Ectodermal cell (in vitro differentiated cells): Measurements from ENCODE around the gene VKORC1.

ENCODE experiments used
- H3K27ac ChIP-seq: 2 replicates; pipeline ENCODE4 v1.7.0; 2013; ENCODE audit warnings: mild to moderate bottlenecking, low read depth, low read length; ENCODE audit not compliant: insufficient read depth, poor library complexity, severe bottlenecking
- H3K27me3 ChIP-seq: 2 replicates; pipeline ENCODE4 v1.7.0; 2013; ENCODE audit warnings: mild to moderate bottlenecking, low read length; ENCODE audit not compliant: insufficient read depth, control insufficient read depth, poor library complexity, severe bottlenecking
- H3K36me3 ChIP-seq: one replicate; pipeline ENCODE4 v1.7.0; 2013; ENCODE audit warnings: low read length; ENCODE audit not compliant: control insufficient read depth, insufficient read depth
- H3K4me1 ChIP-seq: one replicate; pipeline ENCODE4 v1.7.0; 2013; ENCODE audit warnings: low read length; ENCODE audit not compliant: control insufficient read depth, insufficient read depth
- H3K4me3 ChIP-seq: 2 replicates; pipeline ENCODE4 v1.7.0; 2013; ENCODE audit warnings: low read depth, low read length, control low read depth; ENCODE audit not compliant: insufficient read depth
- H3K9me3 ChIP-seq: 2 replicates; pipeline ENCODE4 v1.7.0; 2013; ENCODE audit warnings: mild to moderate bottlenecking, low read length, moderate library complexity; ENCODE audit not compliant: control insufficient read depth
- WGBS, 2 experiments: methylation state at CpG; one replicate each; pipeline ENCODE4 v1.1.7; 2013; ENCODE audit warnings: missing lambda C conversion rate in 2 of 2; 5-methylcytosine and 5-hydroxymethylcytosine counted together

The VKORC1 gene

DNA sequence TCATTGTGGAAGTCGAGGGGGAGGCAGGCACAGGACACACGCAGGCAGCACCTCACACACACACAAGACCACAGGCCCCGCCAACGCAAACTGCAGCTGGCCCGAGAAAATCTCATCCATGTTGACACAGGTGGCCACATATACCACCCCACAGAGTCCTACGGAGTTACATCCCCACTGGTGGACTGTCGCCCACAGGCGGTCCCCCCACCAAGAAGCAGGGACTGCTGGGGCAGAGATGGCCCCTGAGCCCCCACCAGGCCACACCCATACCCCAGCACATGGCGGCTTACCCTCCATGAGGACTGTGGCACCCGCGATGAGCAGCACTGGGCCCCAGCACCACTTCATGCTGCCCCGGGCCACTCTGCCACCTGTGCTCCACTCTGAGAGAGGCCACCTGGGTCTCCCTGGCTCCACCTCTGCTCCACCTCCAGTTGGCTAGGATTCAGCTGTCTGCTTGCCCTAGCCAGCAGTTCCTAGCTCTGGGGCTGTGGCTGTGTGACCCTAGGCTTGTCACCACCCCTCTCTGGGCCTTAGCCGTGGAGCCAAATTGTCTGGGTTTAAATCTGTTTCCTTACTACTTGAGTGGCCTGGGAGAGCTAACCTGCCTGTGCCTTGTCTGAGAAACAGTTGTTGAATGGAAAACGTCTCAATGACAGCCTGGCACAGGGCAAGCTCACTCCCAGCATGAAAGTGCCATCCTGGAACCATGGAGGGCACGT lies 6.0 kb downstream of the VKORC1 start, which contains the start of gene PRSS53:
PRSS53 (minus strand) TSS at position 485 of the 725 bp plus-strand sequence; CDS start at position 351, 134 bp downstream.
- Histone ChIP-seq H3K27ac (no peak within 1 kb of the TSS), H3K9me3 (no peaks in the 10 kb centered on the region), H3K27me3 (no peaks in the 10 kb centered on the region), H3K4me3 (no peak within 1 kb of the TSS), H3K36me3 (peaks cover 18% of the 10 kb centered on the region), H3K4me1 (no peaks in the 10 kb centered on the region)
- WGBS, 2 experiments: 92% methylated on average over 15 of the region's 15 CpGs

DNA sequence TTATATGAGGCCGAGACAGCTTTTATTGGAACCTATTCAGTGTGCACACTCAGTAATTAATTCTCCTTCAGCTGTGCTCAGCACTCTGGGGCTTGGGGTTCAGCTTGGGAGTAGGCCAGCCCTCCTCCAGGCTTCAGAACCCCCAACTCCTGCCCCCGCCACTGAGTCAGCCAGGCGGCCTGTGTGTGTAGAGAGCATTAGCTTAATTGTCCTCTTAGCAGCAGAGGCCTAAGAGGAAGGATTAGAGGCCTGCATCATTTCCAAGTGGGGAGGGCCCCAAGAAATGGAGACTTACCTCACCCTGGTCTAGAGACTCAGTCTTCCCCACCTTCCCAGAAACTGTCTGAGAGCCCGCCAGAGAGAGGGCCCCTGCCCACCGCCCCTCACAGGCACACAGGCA lies 6.6 kb downstream of the VKORC1 start:
- WGBS, 2 experiments: 92 to 96% methylated on average over 5 of the region's 5 CpGs
- H3K36me3 ChIP-seq: peaks cover 18% of the 10 kb centered on the region

DNA sequence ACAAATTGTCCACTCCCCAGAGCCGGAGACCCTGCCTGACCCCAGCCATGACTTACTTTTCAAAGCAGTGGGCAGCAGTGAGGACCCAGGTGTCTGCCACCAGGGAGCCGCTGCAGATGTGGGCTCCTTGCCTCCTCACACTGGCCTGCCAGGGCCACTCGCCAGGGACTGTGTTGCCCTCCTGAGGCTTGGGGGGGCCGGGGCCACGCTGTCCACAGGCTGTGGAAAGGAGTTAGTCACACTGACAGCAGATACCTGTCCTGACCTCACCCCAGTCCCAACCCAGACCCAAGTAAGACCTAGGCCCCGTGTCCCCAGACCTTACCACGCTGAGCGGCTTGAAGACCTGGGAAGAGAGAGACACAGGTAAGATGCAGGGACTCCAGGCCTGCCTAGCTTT lies 7.1 kb downstream of the VKORC1 start:
- Histone ChIP-seq H3K9me3 (no peaks in the 10 kb centered on the region), H3K27ac (no peak overlapping the region), H3K4me1 (no peaks in the 10 kb centered on the region), H3K4me3 (no peak overlapping the region), H3K36me3 (peaks cover 18% of the 10 kb centered on the region), H3K27me3 (no peaks in the 10 kb centered on the region)
- WGBS, 2 experiments: 95% methylated on average over 8 of the region's 8 CpGs

More for the DNA sequence above, 6.6 kb downstream of the VKORC1 start:
- Histone ChIP-seq H3K27ac (no peak overlapping the region), H3K4me3 (no peak overlapping the region), H3K9me3 (no peaks in the 10 kb centered on the region), H3K4me1 (no peaks in the 10 kb centered on the region), H3K27me3 (no peaks in the 10 kb centered on the region)

DNA sequence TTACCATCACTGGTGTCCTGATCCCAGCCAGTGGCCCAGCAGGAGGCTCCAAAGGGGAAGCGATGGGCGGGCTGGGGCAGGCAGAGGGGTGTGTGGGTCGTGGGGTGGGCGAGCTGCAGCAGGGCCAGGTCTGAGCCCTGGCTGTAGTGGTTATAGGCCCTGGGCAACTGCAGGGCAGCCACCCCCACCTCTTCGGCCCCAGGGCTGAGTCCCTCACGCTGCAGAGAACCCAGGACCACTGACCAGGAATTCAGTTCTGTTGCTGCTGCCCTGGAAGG lies 8.0 kb downstream of the VKORC1 start:
- H3K27me3 ChIP-seq: no peaks in the 10 kb centered on the region
- 88 to 91% methylated on average over 6 of the region's 6 CpGs for WGBS, 2 experiments
- no peaks in the 10 kb centered on the region for H3K9me3 ChIP-seq
- peaks cover 19% of the 10 kb centered on the region for H3K36me3 ChIP-seq
- no peak overlapping the region for H3K4me3 ChIP-seq
- H3K27ac ChIP-seq: no peak overlapping the region
- no peaks in the 10 kb centered on the region for H3K4me1 ChIP-seq

DNA sequence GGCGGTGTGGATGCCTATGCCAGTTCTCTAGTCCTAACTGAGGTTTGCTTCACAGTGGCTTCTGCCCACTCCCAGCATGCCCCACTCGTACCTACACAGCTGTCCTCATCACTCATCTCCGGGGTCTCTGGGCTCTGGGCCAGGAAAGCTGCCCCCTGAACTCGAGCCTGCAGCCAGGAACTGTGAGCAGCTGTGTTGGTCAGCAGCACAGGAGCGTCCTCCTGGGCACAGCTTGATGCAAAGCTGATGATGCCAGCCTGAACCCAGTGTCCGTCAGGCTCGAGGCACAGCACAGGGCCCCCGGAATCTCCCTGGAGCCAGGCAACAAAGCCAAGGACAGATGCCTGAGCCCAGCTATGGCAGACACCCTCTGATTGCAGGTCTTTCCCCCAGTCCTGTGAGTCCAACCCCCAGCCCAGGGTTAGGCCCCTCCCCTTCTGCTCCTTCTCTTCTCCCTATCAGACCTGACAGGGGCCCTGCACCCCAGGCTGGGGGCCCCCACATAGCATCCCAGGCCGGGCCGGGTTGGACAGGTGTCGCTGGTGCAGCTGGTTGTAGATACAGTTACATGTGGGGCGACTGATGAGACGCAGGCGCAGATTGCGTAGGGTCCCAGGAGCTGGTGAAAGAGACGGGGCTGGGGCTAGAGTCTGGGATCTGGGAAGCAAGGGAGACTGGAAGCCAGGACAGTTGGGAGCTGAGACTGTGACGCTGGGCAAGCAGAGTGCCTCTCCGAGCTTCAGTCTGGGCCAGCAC lies 8.5 kb downstream of the VKORC1 start:
- no peaks in the 10 kb centered on the region for H3K9me3 ChIP-seq
- no peaks in the 10 kb centered on the region for H3K27me3 ChIP-seq
- no peaks in the 10 kb centered on the region for H3K4me1 ChIP-seq
- no peak overlapping the region for H3K4me3 ChIP-seq
- WGBS, 2 experiments: 94 to 95% methylated on average over 18 of the region's 18 CpGs
- H3K36me3 ChIP-seq: peaks cover 22% of the 10 kb centered on the region
- no peak overlapping the region for H3K27ac ChIP-seq

DNA sequence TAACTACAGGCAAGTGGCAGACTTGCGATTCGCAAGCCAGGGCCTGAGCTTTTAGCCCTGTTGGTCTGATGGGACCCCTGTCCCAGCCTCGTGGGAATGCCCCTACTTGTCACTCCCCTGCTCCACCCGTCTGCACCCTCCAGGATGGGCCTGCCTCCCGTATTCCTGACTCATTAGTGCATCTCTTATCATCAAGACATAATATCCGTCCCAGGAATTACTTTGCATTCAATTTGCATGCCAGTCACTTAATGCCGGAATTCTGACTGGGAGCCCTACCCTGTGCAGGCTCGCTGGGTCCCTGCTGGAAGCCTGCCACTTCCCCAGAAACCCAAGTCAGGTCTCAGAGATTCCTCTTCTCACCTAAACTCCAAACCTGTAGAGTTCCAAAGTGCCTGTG lies 9.2 kb downstream of the VKORC1 start:
- H3K4me3 ChIP-seq: no peak overlapping the region
- no peaks in the 10 kb centered on the region for H3K27me3 ChIP-seq
- H3K36me3 ChIP-seq: peaks cover 22% of the 10 kb centered on the region
- 88 to 89% methylated on average over 8 of the region's 8 CpGs for WGBS, 2 experiments
- H3K27ac ChIP-seq: no peak overlapping the region
- H3K4me1 ChIP-seq: no peaks in the 10 kb centered on the region
- H3K9me3 ChIP-seq: no peaks in the 10 kb centered on the region

DNA sequence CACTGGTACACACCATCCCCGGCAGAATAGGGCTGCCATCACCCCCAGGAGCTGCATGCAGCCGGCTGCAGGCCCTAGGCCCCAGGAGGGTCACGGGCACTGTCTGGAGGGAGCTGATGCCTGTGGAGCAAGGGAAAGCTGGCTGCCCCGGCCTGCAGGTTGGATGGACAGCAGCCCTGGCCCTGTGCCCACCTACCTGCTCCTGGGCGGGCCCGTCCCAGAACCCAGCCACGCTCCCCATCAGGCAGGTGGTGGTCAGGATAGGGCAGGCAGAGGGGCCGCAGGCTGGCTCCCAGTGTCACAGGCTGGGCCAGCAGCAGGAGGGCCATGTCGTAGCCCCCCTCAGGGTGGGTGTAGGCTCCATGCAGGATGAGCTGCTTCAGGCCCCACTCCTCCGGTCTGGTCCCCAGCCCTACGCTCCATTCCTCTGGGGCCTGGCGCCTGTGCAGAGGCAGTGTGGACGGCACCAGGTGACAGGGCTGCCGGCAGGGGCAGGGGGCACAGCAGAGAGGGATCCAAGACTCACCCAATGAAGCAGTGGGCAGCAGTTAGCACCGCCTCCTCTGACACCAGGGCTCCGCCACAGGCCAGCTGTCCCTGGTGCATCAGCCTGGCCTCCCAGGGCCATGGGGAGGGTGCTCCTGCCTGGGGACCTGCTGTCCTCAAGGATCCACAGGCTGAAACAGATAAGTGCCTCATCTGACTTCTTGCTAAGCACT lies 9.9 kb downstream of the VKORC1 start:
- Histone ChIP-seq H3K27me3 (no peaks in the 10 kb centered on the region), H3K36me3 (peaks cover 27% of the 10 kb centered on the region), H3K4me1 (no peaks in the 10 kb centered on the region), H3K4me3 (no peak overlapping the region), H3K9me3 (no peaks in the 10 kb centered on the region), H3K27ac (no peak overlapping the region)
- 93 to 94% methylated on average over 16 of the region's 16 CpGs for WGBS, 2 experiments

DNA sequence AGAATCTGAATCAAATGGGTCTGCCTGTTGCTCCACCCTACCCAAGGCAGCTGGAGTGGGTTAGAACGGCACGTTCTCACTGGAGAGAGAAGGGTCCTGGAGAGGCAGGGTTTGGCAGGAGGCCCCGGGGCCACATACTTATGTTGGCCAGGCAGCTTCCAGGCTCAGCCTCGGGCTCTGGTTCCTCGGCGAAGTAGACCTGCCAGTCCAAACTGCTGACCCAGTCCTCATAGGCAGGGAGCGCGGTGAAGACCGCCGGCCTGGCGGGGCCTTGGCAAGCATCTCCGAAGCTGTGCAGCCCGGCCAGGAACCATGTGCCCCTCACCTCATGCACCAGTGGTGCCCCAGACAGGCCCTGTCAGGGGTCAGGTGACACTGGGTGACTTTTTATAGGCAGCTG lies 10.6 kb downstream of the VKORC1 start:
- Histone ChIP-seq H3K4me1 (no peaks in the 10 kb centered on the region), H3K36me3 (peaks cover 31% of the 10 kb centered on the region), H3K9me3 (no peaks in the 10 kb centered on the region), H3K4me3 (no peak overlapping the region), H3K27ac (no peak overlapping the region), H3K27me3 (no peaks in the 10 kb centered on the region)
- 95% methylated on average over 13 of the region's 13 CpGs for WGBS, 2 experiments

DNA sequence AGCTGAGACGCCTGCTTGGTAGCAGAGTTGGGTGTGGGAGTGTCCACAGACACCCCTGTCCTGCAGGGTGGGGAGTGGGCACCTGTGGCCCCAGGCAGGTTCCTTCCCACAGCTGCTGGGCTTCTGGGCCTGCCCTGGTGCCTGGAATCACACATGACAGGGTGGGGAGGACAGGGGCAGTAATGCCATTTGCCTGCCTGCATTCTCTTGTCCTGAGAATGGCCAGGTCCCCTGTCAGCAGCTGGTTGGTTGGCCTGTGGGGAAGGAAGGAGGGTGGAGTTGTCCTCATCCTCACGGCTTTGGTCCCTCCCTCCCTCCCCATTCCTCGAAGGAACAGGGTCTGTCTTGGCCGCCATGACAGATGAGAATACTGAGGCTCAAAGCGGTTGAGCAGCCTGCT lies 11.0 kb downstream of the VKORC1 start:
- 91 to 95% methylated on average over 5 of the region's 5 CpGs for WGBS, 2 experiments
- Histone ChIP-seq H3K27ac (no peak overlapping the region), H3K4me3 (no peak overlapping the region), H3K36me3 (peaks cover 30% of the 10 kb centered on the region), H3K27me3 (no peaks in the 10 kb centered on the region), H3K4me1 (no peaks in the 10 kb centered on the region), H3K9me3 (no peaks in the 10 kb centered on the region)

DNA sequence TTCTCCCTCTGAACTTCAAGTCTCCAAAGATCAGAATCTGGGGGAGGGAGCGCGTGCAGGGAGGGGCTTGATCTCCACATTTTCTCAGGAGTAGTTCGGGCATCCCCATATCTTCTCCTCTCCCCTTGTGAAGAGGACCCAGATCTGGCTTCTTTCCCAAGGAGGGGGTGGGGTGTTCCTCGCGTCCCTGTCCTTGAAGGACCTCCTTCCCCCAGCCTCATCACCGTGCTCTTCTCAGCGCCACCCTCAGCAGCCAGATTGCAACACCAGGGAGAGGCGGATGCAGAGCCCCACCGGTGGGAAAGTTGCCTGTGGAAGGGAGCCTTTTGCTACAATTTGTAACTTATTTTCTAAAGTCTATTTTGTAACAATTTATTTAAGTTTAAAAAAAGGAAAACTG lies 11.5 kb downstream of the VKORC1 start:
- Histone ChIP-seq H3K27me3 (no peaks in the 10 kb centered on the region), H3K4me1 (no peaks in the 10 kb centered on the region), H3K36me3 (peaks cover 35% of the 10 kb centered on the region), H3K27ac (no peak overlapping the region), H3K4me3 (no peak overlapping the region), H3K9me3 (no peaks in the 10 kb centered on the region)
- 88 to 91% methylated on average over 9 of the region's 9 CpGs for WGBS, 2 experiments
